ENCODE results near the gene SYNGR4. TPM values are rescaled to one million over a fixed set of nuclear protein-coding genes. Genes with fewer than 3 reads are reported as not detected.
A peak's percentile ranks its signal among the peaks of the same experiment; 100 is the strongest.
"Not testable (repeated sequence)": the region's sequence is repeated elsewhere in the genome, so short reads cannot be mapped to it uniquely, and the experiment has no call there.

SYNGR4 gene
- total RNA-seq, 1 experiment from 2014 or later: 0.35 TPM

GRCh38 chr19:48371367-48371766 is 7.2 kb downstream of the SYNGR4 start:
- DNase-seq (ENCODE audit: low spot score): no peak

GRCh38 chr19:48371771-48372170 is 7.6 kb downstream of the SYNGR4 start:
- not testable (repeated sequence) for DNase-seq (ENCODE audit: low spot score)

- DNase-seq (ENCODE audit: low spot score): peak; percentile 60
These were observed 8.7 kb downstream of the SYNGR4 start for GRCh38 chr19:48372904-48373303.

- no peak for DNase-seq (ENCODE audit: low spot score)
These were observed 9.4 kb downstream of the SYNGR4 start for GRCh38 chr19:48373567-48373966.

- DNase-seq (ENCODE audit: low spot score): no peak
These were observed 14.0 kb downstream of the SYNGR4 start for GRCh38 chr19:48378194-48378570.

- DNase-seq (ENCODE audit: low spot score): no peak
These were observed 14.9 kb downstream of the SYNGR4 start for GRCh38 chr19:48379058-48379457.

GRCh38 chr19:48381178-48381950 is 17.2 kb downstream of the SYNGR4 start:
- no peak for DNase-seq (ENCODE audit: low spot score)

GRCh38 chr19:48382286-48382685 is 18.1 kb downstream of the SYNGR4 start:
- DNase-seq (ENCODE audit: low spot score): no peak

- no peak for DNase-seq (ENCODE audit: low spot score)
These were observed 21.4 kb downstream of the SYNGR4 start for GRCh38 chr19:48385461-48386087.

GRCh38 chr19:48386981-48387380 is 22.8 kb downstream of the SYNGR4 start:
- no peak for DNase-seq (ENCODE audit: low spot score)

GRCh38 chr19:48390188-48391099 is 26.3 kb downstream of the SYNGR4 start:
- no peak for DNase-seq (ENCODE audit: low spot score)

- peak; percentile 53 for DNase-seq (ENCODE audit: low spot score)
These were observed 27.2 kb downstream of the SYNGR4 start, which contains the start of gene KDELR1 for GRCh38 chr19:48391100-48392005. Gene KDELR1 (minus strand): TSS chr19:48391551. CDS start chr19:48391358, 193 bp downstream.

- DNase-seq (ENCODE audit: low spot score): not testable (repeated sequence)
These were observed 27.8 kb downstream of the SYNGR4 start for GRCh38 chr19:48392006-48392344.

- DNase-seq (ENCODE audit: low spot score): no peak
These were observed 28.8 kb downstream of the SYNGR4 start for GRCh38 chr19:48392860-48393558.

GRCh38 chr19:48393559-48394330 is 29.6 kb downstream of the SYNGR4 start, which contains the start of gene GRIN2D:
Gene GRIN2D (plus strand): TSS chr19:48393668. CDS start chr19:48398393, 4,725 bp downstream.
- DNase-seq (ENCODE audit: low spot score): no peak

GRCh38 chr19:48394331-48395169 is 30.4 kb downstream of the SYNGR4 start:
- no peak for DNase-seq (ENCODE audit: low spot score)

GRCh38 chr19:48395170-48395455 is 30.9 kb downstream of the SYNGR4 start:
- DNase-seq (ENCODE audit: low spot score): no peak

GRCh38 chr19:48395499-48395898 is 31.3 kb downstream of the SYNGR4 start:
- DNase-seq (ENCODE audit: low spot score): no peak

Data from H4 (cell line).